ENCODE data around the gene CPT2. TPM values are rescaled to one million over a fixed set of nuclear protein-coding genes. Genes with fewer than 3 reads are reported as not detected.

Gene CPT2
- total and polyA plus RNA-seq, 2 of the 13 experiments (the other 11 are each of a cell fraction or from before 2014, with no cell fraction given), result 12.6 to 14.6 TPM

DNA sequence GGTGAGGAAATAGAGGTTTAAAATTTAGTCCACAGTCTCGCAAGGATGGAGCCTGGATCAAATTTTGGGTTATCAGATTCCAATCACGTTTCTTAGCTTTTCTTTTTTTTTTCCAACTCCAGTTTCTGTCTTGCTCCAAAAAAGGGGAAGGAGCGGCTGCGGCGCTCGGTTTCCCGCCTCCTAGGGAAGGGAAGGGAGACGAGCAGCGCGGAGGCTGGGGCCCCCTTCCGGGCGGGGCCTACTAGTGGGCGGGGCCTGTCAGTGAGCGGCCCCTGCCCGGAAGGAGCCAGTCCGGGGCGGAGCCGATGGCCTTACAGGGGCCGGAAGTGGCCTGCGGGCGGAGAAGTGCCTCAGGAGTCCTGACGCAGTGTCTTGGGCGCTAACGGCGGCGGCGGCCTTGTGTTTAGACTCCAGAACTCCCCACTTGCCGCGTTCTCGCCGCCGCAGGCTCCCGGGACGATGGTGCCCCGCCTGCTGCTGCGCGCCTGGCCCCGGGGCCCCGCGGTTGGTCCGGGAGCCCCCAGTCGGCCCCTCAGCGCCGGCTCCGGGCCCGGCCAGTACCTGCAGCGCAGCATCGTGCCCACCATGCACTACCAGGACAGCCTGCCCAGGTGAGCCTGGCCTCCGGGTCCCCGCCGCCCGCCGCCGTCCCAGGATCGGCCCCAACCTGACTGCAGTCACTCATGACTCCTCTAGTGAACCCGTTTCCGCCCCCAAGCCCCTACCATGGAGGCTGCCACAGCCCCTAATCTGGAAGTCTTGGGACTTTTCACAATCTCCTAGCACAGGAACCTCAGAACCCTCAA, at the start of gene CPT2 (continued):
- TF ChIP-seq MTF1 (CRISPR knock-in tag; IDR thresholded peaks at IDR 0.05), result no peak
- 0 out of 2 replicates have a peak, but pooled peaks have one; percentile 79 for TF ChIP-seq ELF4 (CRISPR knock-in tag; IDR thresholded peaks at IDR 0.05; ENCODE audit: borderline replicate concordance)
- 0 out of 2 replicates have a peak, but pooled peaks have one; percentile 27 for TF ChIP-seq ZNF652 (CRISPR knock-in tag; IDR thresholded peaks at IDR 0.05; ENCODE audit: borderline replicate concordance, low read depth)
- TF ChIP-seq, protein P1, sequence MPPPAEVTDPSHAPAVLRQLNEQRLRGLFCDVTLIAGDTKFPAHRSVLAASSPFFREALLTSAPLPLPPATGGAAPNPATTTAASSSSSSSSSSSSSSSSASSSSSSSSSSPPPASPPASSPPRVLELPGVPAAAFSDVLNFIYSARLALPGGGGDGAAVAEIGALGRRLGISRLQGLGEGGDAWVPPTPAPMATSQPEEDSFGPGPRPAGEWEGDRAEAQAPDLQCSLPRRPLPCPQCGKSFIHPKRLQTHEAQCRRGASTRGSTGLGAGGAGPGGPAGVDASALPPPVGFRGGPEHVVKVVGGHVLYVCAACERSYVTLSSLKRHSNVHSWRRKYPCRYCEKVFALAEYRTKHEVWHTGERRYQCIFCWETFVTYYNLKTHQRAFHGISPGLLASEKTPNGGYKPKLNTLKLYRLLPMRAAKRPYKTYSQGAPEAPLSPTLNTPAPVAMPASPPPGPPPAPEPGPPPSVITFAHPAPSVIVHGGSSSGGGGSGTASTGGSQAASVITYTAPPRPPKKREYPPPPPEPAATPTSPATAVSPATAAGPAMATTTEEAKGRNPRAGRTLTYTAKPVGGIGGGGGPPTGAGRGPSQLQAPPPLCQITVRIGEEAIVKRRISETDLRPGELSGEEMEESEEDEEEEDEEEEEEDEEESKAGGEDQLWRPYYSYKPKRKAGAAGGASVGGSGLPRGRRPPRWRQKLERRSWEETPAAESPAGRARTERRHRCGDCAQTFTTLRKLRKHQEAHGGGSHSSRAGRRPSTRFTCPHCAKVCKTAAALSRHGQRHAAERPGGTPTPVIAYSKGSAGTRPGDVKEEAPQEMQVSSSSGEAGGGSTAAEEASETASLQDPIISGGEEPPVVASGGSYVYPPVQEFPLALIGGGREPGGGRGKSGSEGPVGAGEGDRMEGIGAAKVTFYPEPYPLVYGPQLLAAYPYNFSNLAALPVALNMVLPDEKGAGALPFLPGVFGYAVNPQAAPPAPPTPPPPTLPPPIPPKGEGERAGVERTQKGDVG (CRISPR knock-in tag; IDR thresholded peaks at IDR 0.05; ENCODE audit: borderline replicate concordance), result no peak
- TF ChIP-seq, protein P2, sequence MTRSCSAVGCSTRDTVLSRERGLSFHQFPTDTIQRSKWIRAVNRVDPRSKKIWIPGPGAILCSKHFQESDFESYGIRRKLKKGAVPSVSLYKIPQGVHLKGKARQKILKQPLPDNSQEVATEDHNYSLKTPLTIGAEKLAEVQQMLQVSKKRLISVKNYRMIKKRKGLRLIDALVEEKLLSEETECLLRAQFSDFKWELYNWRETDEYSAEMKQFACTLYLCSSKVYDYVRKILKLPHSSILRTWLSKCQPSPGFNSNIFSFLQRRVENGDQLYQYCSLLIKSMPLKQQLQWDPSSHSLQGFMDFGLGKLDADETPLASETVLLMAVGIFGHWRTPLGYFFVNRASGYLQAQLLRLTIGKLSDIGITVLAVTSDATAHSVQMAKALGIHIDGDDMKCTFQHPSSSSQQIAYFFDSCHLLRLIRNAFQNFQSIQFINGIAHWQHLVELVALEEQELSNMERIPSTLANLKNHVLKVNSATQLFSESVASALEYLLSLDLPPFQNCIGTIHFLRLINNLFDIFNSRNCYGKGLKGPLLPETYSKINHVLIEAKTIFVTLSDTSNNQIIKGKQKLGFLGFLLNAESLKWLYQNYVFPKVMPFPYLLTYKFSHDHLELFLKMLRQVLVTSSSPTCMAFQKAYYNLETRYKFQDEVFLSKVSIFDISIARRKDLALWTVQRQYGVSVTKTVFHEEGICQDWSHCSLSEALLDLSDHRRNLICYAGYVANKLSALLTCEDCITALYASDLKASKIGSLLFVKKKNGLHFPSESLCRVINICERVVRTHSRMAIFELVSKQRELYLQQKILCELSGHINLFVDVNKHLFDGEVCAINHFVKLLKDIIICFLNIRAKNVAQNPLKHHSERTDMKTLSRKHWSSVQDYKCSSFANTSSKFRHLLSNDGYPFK (CRISPR knock-in tag; IDR thresholded peaks at IDR 0.05; ENCODE audit: borderline replicate concordance), result peak; percentile 45; the same call in 1 of the 2 replicates
- TF ChIP-seq BCL6 (CRISPR knock-in tag; IDR thresholded peaks at IDR 0.05), result peak; percentile 7; the same call in 1 of the 2 replicates
- TF ChIP-seq FOSL2 (CRISPR knock-in tag; IDR thresholded peaks at IDR 0.05), result no peak
- TF ChIP-seq SMAD9 (CRISPR knock-in tag; IDR thresholded peaks at IDR 0.05), result no peak
- TF ChIP-seq, protein P3, sequence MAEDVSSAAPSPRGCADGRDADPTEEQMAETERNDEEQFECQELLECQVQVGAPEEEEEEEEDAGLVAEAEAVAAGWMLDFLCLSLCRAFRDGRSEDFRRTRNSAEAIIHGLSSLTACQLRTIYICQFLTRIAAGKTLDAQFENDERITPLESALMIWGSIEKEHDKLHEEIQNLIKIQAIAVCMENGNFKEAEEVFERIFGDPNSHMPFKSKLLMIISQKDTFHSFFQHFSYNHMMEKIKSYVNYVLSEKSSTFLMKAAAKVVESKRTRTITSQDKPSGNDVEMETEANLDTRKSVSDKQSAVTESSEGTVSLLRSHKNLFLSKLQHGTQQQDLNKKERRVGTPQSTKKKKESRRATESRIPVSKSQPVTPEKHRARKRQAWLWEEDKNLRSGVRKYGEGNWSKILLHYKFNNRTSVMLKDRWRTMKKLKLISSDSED (CRISPR knock-in tag; IDR thresholded peaks at IDR 0.05), result no peak
- TF ChIP-seq, protein P4, sequence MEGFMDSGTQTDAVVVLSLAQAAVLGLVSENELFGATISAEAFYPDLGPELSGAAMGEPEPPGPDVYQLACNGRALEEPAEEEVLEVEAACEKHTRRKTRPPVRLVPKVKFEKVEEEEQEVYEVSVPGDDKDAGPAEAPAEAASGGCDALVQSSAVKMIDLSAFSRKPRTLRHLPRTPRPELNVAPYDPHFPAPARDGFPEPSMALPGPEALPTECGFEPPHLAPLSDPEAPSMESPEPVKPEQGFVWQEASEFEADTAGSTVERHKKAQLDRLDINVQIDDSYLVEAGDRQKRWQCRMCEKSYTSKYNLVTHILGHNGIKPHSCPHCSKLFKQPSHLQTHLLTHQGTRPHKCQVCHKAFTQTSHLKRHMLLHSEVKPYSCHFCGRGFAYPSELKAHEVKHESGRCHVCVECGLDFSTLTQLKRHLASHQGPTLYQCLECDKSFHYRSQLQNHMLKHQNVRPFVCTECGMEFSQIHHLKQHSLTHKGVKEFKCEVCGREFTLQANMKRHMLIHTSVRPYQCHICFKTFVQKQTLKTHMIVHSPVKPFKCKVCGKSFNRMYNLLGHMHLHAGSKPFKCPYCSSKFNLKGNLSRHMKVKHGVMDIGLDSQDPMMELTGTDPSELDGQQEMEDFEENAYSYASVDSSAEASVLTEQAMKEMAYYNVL (CRISPR knock-in tag; IDR thresholded peaks at IDR 0.05; ENCODE audit: borderline replicate concordance), result no peak
- TF ChIP-seq, protein P5, sequence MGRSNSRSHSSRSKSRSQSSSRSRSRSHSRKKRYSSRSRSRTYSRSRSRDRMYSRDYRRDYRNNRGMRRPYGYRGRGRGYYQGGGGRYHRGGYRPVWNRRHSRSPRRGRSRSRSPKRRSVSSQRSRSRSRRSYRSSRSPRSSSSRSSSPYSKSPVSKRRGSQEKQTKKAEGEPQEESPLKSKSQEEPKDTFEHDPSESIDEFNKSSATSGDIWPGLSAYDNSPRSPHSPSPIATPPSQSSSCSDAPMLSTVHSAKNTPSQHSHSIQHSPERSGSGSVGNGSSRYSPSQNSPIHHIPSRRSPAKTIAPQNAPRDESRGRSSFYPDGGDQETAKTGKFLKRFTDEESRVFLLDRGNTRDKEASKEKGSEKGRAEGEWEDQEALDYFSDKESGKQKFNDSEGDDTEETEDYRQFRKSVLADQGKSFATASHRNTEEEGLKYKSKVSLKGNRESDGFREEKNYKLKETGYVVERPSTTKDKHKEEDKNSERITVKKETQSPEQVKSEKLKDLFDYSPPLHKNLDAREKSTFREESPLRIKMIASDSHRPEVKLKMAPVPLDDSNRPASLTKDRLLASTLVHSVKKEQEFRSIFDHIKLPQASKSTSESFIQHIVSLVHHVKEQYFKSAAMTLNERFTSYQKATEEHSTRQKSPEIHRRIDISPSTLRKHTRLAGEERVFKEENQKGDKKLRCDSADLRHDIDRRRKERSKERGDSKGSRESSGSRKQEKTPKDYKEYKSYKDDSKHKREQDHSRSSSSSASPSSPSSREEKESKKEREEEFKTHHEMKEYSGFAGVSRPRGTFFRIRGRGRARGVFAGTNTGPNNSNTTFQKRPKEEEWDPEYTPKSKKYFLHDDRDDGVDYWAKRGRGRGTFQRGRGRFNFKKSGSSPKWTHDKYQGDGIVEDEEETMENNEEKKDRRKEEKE (IDR thresholded peaks at IDR 0.05), result no peak
- no peak for TF ChIP-seq TOPORS (CRISPR knock-in tag; IDR thresholded peaks at IDR 0.05)
- TF ChIP-seq CAMTA2 (CRISPR knock-in tag; IDR thresholded peaks at IDR 0.05; ENCODE audit: borderline replicate concordance), result no peak
- peak; percentile 68; the same call in 1 of the 2 replicates for TF ChIP-seq ZNF776 (CRISPR knock-in tag; IDR thresholded peaks at IDR 0.05)
